ENCODE results near the gene TRMT10B.
A peak's percentile ranks its signal among the peaks of the same experiment; 100 is the strongest.

The TRMT10B gene, protein sequence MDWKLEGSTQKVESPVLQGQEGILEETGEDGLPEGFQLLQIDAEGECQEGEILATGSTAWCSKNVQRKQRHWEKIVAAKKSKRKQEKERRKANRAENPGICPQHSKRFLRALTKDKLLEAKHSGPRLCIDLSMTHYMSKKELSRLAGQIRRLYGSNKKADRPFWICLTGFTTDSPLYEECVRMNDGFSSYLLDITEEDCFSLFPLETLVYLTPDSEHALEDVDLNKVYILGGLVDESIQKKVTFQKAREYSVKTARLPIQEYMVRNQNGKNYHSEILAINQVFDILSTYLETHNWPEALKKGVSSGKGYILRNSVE

DNA sequence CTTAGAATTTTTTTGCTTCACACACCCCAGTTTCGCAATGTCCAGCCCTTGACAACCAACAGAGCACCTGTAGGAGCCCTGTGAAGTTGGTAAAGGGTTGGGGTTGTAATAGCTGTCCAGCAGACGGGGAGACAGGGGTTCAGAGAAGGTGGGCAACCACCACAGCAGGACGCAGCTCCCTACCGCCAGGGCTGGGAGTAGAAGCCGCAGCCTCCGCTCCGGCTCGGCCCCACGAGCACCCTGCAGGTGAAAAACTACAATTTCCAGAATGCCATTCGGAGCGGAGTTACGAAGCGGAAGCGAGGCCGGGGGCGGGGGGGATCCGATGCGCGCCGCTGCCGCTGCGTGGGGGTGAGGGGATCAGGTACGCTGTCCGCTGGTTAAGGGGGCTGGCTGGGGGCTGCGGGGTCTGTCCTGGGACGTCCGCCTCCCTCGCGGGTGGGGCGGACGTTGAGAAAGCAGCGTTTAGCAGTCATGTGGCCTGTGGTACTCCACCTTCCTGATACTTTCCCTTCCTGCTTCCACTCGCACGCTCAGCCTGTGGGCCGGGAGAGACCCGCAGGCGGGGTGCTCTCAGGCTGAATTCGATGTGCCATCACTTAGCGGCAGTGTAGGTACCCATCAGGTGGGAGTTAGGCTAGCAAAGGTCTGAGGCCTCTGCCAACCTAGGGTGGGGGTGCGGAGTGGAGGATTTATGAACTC lies at the start of gene TRMT10B:
TRMT10B (plus strand) TSS at position 317 of the 702 bp plus-strand sequence. CDS start 8,127 bp downstream, outside the sequence.
- DNase-seq (ENCODE audit: low spot score) = peak; percentile 89

DNA sequence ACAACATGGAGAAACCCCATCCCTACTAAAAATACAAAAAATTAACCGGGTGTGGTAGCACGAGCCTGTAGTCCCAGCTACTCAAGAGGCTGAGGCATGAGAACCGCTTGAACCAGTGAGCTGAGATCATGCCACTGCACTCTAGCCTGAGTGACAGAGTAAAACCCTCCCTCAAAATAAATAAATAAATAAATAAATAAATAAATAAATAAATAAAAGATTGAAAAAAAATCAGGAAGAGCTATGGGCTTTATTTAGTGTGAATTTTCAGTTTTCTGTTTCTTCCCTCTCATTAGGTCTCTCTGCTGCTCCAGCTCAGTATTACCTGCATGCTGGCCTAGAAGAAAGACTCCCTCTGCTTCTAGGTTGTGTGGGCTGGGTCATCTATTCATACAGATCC lies 47.8 kb upstream of the TRMT10B start:
- no peak for DNase-seq (ENCODE audit: low spot score)

DNA sequence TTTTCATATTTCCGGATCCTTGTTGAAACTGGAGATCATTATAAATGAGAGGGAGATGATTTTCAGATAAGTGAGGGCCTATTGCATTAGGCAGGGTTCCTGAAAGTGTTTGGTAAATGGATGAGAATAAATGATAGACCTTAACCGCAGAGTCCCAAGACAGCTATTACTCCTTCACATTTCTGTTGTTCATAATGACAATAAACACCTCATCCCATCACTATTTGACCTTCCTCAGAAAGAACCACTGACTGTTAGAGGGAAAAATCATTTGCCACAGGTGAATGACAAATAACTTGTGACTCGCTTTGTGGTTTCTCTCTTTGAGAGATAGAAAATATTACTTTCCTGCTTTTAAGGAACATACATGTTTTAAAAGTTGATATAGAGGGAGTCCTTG lies 47.3 kb upstream of the TRMT10B start:
- no peak for DNase-seq (ENCODE audit: low spot score)

DNA sequence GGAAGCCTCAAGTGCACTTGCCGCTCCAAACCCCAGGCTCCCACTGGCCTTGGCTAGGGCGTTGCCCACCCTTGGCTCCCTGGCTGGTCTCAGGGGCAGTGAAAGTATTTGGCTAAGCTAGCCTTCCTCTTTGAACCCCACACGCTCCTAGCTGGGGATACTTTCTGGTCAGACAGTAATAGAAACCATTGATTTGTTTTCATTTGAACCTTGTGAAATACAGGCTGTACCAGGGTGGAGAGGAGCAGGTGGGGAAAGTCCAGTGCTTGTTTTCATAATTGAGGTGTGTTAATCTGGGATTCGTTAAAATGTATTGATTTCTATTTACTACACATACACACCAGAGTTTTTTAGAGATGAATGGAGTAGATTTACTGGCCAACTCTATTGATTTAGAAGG lies 45.9 kb upstream of the TRMT10B start:
- no peak for DNase-seq (ENCODE audit: low spot score)

DNA sequence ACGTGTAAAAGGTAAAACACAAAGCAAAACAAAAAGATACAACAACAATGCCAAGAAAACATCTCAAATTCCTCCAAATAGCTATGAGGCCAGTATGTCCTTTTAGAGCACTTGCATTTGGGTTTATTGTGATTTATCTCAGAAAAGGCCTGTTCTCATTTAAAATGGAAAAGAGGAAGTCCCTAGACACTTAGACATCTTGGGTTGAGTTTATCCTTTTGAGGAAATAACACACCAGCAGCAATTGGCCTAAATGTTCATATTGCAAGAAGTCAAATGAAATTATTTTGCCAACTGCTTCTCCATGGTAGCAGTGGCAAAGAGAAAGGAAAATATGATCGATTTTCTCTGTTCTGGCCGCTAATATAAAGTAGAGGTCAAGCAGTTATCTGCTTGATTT lies 43.6 kb upstream of the TRMT10B start:
- DNase-seq (ENCODE audit: low spot score) = no peak

DNA sequence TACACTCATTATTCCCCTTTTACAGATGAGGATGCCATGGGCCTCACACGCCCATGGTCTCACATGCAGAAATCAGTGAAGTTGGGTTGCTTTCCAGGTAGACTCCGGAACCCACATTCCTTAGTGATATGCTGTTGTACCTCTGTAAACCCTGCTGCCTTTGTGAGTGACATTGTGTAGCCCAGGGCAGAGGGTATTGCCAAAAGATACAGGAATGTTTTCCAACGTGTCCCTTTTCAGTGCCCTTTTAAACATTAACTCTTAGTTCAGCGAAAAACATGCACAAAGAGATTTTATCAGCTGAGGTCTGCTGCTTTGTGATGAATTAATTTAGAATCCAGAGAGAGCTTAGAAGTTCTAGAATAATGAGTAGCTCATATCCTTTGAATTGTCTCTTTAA lies 38.3 kb upstream of the TRMT10B start:
- no peak for DNase-seq (ENCODE audit: low spot score)

DNA sequence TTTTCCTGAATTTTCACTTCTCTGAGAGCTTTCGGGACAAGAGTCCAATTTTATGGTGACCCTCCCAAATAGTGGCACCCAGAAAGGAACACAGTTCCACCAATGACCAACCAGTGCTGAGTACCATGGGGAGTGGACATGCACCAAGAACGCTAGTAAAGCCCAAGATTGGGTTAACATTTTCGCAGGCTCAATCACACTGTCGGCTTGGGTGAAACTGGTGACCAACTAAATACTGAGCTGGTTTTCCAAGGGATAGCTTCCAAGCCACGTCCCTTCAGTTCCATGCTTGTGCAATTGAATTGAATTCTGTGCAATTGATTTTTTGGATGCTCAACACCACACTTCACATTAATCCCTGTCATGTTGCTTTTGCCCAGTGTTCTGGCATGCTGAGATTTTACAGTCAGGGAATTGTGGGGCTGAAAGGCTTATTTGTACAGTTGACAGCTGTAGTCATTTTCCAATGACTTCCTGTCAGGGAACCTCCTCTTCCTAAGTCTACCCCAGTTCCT lies 37.6 kb upstream of the TRMT10B start:
- DNase-seq (ENCODE audit: low spot score) = no peak

DNA sequence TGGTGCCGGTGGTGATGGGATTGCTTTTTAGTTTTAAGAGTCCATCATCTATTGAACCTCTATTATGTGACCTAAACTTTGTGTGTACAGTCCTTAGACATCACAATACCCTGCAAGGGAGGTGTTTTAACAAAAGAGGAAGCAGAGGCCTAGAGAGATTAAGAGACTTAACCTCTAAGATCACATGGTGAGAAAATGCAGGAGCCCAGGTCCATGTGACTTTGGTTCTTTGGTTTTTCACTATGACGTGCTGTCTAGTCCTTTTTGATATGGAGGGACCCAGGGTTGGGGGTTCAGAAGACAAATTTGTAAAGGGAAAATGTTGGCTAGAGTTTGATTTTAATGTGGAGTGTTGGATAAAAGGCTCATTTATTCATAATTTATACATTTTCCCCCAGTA lies 34.1 kb upstream of the TRMT10B start:
- no peak for DNase-seq (ENCODE audit: low spot score)

DNA sequence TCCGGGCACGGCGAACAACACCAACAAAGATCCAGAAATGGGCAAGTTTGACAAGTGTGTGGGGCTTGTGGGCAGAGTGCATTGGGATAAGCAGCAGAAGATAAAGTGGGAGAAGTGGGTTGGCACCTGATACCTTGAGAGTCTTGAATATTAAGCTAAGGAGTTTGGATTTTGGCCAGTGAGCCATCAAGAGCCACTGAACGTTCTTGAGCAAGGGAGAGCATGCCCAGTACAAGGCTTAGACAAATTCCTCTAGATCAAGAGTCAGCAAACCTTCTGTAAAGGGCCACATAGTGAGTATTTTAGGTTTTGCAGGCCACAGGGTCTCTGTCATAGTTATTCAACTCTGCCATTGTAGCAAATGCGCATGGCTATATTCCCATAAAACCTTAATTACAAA lies 26.6 kb upstream of the TRMT10B start:
- no peak for DNase-seq (ENCODE audit: low spot score)

DNA sequence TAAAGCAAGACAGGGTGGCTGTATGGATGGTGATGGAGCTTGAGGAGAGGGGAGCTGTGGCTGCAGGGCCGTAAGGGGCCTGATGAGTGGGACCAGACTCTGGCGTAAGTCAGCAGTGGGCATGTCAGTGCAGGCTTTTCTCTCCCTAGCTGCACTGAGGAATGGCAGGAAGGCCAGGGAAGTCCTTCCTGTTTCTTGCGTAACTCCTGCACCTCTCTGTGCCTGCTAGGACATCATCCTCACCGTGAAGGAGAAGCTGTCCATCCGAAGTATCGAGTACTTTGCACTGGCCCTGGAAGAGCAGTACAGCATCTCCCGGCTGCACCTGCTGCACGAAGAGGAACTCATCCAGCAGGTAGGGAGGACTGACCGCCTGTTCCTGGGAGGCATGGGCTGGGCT lies 24.1 kb upstream of the TRMT10B start:
- no peak for DNase-seq (ENCODE audit: low spot score)

DNA sequence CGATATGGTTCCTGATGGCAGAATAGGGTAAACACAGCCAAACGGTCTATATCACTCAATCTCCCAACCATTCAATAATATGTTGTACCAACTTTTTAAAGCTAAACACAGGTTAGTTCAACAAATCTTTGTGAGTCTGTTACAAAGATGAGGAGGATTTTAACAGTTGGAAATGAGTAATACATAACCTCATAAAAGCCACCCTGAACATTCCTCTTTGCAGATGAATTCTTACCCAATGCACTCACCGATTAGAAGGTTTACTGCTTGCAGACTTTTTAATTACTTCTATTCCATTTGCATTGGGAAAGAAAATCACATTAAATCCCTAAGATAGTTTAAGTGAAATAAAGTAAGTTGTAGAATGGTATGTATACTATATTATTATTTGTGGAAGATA lies 23.3 kb upstream of the TRMT10B start:
- no peak for DNase-seq (ENCODE audit: low spot score)

DNA sequence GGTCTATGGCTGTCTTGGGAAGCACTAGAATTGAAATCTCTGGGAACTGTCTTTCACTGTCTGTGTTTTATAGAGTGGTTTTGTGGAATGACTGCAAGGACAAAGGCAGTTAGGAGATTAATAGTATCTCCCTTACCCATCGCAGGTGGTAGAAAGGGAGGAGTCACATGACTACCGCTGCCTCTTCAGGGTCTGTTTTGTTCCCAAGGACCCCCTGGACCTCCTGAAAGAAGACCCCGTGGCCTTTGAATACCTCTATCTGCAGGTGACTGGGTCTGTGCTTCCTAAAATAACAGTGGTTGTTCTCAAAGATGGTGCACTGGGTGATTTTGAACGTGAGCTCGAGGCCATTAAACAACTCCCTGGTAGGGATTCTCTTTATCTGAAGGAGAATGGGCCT lies 22.8 kb upstream of the TRMT10B start:
- no peak for DNase-seq (ENCODE audit: low spot score)

DNA sequence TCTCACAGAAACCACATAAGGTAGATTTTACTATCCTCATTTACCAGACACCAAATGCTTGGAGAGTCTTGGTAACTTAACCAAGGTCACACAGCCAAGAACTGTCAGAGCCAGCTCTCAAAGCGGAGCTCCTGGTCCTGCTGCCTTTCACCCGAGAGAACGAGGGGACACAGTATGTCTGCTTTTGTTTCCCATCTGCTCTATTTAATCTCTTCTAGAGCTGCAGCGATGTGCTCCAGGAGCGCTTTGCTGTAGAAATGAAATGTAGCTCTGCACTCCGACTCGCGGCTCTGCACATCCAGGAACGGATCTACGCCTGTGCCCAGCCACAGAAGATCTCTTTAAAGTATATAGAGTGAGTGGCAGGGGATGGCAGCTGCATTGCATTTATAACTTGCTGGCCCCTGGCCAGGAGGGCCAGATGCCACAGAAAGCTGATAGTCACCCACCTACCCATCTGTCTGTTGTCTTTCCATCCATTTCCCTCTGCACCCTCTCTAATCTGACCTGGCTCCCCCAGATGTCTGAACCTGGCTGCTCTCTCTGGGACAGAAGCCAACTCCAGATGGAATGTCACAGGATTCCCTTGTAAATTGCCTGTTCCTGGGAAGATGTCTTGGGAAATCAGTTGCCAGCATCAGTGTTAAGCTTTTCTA lies 21.4 kb upstream of the TRMT10B start:
- no peak for DNase-seq (ENCODE audit: low spot score)

DNA sequence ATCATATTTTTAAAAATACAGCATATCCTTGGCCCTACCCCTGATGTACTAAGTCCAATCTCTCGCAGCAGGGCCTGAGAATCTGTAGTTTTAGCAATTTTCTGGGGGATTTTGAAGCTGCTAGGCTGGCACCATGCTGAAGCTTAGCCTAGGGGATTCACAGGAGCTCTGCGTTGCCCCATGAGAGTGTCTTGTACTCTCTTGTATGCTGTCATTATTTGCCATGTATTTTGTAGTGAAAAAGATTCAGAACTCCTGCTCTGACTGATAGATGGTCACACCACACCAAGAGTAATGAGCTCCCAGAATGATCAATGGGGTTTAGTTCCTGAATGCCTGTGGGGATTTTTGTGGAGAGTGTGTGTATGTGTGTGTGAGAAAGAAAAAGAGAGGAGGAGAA lies 20.7 kb upstream of the TRMT10B start:
- DNase-seq (ENCODE audit: low spot score) = no peak

DNA sequence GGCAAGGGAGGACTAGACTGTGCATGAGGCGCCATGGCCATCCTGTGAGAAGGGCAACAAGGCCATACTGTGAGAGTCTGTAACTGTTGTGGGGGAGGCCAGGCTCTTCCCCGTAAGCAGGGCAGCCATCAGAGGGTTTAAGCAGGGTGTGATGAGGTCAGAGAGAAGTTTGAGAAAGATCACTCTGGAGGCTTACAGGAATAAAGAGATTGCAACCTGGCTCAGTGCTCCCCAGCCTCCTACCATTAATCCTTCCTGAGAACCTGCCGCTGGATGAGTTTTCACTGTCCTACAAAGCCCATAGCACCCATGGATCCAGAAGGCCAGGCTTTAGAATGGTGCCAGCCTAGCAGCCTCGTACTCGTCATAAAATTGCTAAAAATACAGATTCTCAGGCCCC lies 14.4 kb upstream of the TRMT10B start:
- DNase-seq (ENCODE audit: low spot score) = no peak

DNA sequence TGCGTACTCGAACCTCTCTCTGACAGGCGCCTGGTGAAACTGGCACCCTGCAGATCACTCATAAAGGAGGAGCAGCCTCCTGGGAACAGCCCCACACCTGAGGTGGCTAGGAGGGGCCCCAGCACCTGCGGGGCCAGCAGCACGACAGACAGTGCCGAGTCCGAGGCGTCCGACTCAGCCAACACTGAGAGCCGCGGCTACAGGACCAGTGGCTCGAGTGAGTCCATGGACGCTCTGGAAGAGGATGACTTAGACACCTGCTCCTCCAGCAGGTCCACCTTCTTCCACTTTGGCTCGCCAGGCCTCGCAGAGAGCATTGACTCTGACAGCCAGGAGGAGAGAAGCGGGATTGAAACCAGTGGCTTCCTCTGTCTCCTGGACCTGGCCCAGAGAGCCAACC lies 13.5 kb upstream of the TRMT10B start:
- no peak for DNase-seq (ENCODE audit: low spot score)

DNA sequence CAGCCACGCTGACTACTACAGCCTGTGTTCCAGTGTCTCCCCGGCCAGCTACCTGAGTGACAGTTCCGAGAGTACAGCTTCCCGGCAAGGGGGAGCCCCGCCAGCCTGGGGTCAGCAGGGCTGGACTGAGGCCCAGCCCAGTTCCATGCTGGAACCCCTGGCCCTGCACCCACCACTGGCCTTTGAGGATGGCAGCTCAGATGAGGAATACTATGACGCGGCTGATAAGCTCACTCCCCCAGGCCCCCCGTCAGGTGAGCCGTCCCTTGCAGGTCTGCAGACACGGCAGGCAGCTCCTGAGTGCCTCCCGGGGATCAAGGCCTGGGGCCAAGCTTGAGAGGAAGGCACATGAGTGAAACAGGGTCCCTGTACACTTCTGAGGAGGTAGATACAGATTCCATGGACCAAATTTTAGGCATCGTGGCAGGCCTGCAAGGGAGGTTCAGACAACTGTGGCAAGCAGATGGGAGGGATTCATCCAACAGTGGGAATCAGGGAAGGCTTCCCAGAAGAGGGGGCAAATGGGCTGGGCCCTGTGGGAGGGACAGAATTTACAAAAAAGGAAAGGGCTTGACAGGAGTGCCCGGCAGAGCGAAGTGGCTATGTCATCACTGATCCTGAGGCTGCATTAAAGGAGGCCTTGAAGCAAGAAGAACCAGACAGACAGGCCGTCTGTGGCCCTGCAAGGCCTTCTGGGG lies 12.8 kb upstream of the TRMT10B start:
- no peak for DNase-seq (ENCODE audit: low spot score)

DNA sequence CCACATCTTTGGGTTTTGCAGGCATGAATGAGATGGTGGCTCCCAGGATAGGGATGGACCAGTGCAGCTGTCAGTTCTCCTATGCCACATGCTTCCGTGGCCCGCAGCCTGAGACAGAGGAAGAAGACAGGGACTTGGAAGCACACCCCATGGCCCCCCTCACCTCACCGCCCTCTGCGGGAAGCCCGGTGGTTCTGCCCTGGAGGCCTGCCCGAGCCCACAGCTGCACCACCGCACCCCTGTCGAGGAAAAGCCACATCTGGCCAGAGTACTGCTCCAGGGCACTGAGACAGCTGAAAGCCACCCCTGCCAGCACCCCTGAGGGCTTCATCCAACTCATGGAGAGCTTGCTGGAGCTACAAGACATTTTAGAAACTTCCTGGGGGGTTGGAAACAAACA lies 7.6 kb upstream of the TRMT10B start:
- no peak for DNase-seq (ENCODE audit: low spot score)

DNA sequence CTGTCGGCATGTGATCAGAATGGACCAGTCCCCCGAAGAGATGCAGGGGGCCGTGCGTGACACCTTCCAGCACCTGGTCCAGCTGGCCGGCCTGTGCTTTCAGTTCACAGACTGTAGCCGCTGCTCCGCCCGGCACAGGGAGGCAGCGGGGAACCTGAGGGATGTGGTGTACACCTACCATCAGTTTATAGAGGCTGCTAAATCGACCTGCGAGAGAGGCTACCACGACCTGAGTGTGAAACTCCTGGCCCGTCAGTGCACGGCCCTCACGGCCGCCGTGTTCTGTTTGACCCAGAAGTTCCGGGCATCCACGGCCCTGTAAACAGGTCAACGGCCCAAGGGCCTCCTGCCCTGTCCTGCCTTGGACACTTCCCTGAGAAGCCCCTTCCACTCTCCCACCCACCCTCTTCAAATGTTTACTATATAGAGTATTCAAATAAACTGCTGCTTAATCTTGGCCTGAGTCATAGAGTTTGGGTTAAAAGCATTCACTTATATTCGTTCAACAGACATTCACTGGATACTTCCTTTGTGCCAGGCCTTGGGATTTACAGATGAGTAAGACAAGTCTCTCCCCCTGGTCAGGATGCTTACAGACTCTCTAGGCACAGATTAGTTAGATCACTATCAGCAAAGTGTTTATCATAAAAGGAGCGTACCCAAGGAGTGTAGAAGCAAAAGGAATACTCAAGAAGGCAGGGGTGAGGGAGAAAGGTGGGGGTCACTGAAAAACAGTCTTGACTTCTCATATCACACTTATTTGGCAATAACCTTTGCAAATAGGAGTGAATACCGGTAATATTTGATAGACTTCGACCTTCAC lies 6.9 kb upstream of the TRMT10B start:
- DNase-seq (ENCODE audit: low spot score) = no peak

DNA sequence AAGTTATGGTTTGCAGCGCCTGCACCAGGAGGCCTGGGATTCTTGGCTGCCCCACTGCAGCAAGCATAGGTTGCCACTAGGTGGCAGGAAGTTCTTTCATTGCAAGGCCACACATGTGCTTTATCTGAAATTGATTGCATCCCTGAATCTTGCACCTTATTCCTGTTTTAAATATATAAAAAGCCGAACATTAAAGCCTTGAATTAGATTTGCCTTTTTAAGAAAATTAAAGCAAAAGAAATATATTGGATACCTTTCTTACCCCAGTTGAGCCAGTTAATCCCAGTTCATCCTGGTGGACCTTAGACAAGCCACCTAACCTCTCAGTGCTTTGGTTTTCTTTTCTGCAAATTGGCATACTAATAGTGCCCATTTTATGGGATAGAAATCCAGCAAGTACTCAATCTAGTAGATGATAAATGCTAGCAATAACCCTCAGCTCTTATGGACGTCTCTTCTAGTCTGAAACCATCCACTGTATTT lies 6.3 kb upstream of the TRMT10B start:
- DNase-seq (ENCODE audit: low spot score) = no peak

DNA sequence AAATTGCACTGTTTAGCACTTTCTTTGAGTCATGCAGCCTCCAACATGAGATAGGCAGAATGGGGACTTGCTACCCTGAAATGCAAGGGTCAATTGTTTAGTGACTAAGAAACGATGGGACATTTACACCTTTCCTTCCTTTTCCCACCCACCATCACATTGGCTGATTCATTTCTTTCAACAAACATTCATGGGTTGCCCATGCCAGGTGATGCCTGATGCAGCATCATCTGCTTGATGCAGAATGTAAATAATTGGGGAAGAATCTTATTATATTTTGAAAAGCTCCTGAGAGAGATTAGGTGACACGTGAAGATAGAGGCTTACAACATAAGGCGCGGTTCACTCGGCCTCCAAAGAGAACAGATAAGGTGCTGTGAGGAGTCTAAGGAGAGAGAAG lies 4.5 kb upstream of the TRMT10B start:
- DNase-seq (ENCODE audit: low spot score) = no peak

All from left forelimb (tissue), 1 donor.